Hepatocyte (in vitro differentiated cells): Measurements from ENCODE around the gene KLC4.

Source experiments
- CTCF ChIP-seq: fragments of 200-600 bp; sonication (generic); IDR thresholded peaks from 2 replicates; pipeline ENCODE4 v1.5.1; 2016; ENCODE audit warnings: antibody characterized with exemption, mild to moderate bottlenecking; ENCODE audit not compliant: poor library complexity
- EZH2 ChIP-seq: fragments of 200-600 bp; sonication (generic); IDR thresholded peaks from 2 replicates; pipeline ENCODE4 v1.6.1; 2016; ENCODE audit warnings: antibody characterized with exemption, mild to moderate bottlenecking, borderline replicate concordance
- EZH2phosphoT487 ChIP-seq: fragments of 200-600 bp; sonication (generic); IDR thresholded peaks from one replicate; pipeline ENCODE4 v1.6.1; 2018; ENCODE audit warnings: antibody characterized with exemption, mild to moderate bottlenecking, low read depth, moderate library complexity; ENCODE audit not compliant: unreplicated experiment, severe bottlenecking

DNA sequence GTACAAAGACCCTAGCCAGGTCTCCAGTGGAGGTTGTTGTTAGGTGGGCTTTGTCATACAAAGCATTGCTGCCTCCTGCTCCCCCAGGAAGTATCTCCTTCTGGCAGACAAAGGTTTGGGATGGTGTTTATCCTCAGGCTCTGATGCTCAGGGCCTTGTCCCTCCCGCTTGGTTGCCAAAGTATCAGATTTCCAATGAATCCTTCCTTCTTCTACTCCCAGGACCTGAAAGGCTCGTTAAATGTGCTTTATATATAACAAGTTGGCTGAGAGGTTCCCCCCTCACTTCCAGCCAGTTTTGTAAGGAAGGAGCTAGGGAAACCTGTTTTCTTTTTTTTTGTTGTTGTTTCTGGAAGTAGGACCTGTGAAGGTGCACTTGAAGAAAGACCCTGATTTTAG, 31.1 kb downstream of the KLC4 start:
- TF ChIP-seq CTCF (no peak), EZH2 (no peak), EZH2phosphoT487 (no peak)
